Stimulated activated CD4-positive, alpha-beta T cell treated with anti-CD3 and anti-CD28 coated beads, Interleukin-1b, Interleukin-23, amount 100 ng/mL, for 1 hour (primary cell): ENCODE data around the gene PSENEN.
"Not testable (repeated sequence)": the region's sequence is repeated elsewhere in the genome, so short reads cannot be mapped to it uniquely, and the experiment has no call there.

Source experiments
- DNase-seq, 2 donors: peaks; one replicate each; pipeline ENCODE4 v3.0.0-alpha.2; 2020; ENCODE audit warnings: low read depth in 2 of 2

PSENEN gene

DNA sequence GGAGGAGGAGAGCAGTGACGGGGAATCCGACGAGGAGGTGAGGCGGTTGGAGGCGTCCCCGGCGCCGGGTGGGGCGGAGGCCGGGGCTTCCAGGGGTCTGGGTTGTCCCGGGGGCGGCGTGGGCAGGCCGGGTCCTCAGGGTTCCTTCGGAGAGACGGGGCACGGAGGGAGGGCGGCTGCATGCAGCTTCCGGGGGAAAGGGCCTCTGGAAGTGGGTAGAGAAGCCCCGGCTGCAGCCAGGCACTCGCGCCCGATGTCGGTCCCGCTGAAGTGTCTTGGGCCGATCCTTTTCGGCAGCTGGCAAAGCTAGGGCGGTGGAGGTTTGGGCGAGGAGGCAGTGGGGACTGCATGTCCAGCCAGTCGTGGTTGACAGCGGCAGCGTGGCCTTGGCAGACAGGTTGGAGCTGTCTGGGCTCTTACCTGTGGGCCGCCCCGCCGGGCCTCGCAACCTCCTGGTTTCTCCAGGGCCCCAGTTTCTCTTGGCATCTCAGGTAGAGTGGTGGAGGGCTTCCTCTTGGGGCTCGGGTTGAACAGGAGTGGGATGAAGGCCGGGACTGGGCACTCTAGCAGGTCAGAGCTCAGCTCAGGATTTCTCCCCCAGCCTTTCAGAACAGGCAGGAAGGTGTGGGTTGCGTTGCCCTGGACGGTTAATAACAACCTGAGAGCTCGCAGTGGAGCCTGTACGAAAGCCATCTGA lies 27.0 kb upstream of the PSENEN start:
- DNase-seq: no peak

DNA sequence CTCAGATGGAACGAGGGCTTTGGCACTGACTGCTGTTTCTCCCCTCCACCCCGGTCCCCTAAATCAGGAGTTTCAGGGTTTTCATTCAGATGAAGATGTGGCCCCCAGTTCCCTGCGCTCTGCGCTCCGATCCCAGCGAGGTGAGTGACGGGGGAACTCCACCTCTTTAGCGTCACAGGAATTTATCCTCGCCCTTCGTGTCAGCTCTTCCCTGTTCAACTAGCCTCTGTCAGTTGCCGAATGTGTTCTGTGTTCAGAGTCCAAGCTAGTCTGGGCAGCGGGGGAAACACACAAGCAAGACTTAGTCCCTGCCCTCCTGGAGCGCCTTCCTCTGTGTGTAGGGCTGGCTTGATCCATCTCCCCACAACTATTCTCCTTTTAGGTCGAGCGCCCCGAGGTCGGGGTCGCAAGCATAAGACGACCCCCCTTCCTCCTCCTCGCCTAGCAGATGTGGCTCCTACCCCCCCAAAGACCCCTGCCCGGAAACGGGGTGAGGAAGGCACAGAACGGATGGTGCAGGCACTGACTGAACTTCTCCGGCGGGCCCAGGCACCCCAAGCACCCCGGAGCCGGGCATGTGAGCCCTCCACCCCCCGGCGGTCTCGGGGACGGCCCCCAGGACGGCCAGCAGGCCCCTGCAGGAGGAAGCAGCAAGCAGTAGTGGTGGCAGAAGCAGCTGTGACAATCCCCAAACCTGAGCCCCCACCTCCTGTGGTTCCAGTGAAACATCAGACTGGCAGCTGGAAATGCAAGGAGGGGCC lies 25.9 kb upstream of the PSENEN start:
- no peak for DNase-seq

DNA sequence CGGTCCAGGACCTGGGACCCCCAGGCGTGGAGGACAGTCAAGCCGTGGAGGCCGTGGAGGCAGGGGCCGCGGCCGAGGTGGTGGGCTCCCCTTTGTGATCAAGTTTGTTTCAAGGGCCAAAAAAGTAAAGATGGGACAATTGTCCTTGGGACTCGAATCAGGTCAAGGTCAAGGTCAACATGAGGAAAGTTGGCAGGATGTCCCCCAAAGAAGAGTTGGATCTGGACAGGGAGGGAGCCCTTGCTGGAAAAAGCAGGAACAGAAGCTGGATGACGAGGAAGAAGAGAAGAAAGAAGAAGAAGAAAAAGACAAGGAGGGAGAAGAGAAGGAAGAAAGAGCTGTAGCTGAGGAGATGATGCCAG lies 25.3 kb upstream of the PSENEN start:
- DNase-seq: no peak

DNA sequence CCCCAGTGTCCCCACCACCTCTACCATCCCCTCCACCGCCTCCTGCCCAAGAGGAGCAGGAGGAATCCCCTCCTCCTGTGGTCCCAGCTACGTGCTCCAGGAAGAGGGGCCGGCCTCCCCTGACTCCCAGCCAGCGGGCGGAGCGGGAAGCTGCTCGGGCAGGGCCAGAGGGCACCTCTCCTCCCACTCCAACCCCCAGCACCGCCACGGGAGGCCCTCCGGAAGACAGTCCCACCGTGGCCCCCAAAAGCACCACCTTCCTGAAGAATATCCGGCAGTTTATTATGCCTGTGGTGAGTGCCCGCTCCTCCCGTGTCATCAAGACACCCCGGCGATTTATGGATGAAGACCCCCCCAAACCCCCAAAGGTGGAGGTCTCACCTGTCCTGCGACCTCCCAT lies 24.8 kb upstream of the PSENEN start:
- no peak for DNase-seq

DNA sequence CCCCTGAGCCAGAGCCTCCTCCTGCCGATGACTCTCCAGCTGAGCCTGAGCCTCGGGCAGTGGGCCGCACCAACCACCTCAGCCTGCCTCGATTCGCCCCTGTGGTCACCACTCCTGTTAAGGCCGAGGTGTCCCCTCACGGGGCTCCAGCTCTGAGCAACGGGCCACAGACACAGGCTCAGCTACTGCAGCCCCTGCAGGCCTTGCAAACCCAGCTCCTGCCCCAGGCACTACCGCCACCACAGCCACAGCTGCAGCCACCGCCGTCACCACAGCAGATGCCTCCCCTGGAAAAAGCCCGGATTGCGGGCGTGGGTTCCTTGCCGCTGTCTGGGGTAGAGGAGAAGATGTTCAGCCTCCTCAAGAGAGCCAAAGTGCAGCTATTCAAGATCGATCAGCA lies 24.1 kb upstream of the PSENEN start:
- DNase-seq: no peak

DNA sequence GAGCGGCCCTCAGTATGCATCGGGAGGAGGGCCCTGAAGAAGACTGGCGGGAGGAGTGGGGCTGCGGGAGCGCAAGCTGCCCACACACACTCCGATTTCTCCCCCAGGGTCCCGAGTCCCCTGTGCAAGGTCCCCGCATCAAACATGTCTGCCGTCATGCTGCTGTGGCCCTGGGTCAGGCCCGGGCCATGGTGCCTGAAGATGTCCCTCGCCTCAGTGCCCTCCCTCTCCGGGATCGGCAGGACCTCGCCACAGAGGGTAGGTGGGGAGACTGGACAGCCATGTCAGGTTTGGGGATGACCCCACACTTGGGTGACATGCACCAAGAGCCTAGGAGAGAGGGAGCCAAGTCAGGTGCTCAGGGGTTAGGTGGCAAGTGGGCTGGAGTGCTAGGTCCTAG lies 23.0 kb upstream of the PSENEN start:
- no peak for DNase-seq

DNA sequence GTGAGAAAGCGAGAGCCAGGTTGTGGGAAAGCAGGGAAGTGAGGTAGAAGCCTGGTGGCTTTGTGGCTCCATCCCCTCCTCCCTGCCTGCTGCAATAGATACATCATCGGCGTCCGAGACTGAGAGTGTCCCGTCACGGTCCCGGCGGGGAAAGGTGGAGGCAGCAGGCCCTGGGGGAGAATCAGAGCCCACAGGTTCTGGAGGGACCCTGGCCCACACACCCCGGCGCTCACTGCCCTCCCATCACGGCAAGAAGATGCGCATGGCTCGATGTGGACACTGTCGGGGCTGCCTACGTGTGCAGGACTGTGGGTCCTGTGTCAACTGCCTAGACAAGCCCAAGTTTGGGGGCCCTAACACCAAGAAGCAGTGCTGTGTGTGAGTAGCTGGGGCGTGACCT lies 22.6 kb upstream of the PSENEN start:
- no peak for DNase-seq

DNA sequence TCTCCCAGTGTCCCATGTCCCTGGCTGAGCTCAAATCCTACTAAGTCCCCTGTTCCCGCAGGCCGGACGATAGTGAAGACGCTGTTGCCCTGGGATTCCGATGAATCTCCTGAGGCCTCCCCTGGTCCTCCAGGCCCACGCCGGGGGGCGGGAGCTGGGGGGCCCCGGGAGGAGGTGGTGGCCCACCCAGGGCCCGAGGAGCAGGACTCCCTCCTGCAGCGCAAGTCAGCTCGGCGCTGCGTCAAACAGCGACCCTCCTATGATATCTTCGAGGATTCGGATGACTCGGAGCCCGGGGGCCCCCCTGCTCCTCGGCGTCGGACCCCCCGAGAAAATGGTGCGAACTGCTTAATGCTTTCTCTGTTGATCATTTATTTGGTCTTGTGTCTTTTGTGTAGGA lies 21.8 kb upstream of the PSENEN start:
- no peak for DNase-seq

DNA sequence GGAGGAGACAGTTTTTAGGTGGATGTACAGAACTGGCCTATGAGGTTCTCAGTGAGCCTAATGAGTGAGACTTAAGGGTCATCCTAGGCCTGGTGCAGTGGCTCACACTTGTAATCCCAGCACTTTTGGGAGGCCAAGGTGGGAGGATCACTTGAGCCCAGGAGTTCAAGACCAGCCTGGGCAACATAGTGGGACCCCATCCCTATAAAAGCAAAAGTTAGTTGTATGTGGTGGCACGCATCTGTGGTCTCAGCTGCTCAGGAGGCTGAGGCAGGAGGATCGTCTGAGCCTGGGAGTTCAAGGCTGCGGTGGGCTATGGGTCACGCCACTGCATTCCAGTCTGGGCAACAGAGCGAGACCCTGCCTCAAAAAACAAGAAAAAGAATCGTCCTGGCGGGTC lies 21.3 kb upstream of the PSENEN start:
- not testable (repeated sequence) for DNase-seq

DNA sequence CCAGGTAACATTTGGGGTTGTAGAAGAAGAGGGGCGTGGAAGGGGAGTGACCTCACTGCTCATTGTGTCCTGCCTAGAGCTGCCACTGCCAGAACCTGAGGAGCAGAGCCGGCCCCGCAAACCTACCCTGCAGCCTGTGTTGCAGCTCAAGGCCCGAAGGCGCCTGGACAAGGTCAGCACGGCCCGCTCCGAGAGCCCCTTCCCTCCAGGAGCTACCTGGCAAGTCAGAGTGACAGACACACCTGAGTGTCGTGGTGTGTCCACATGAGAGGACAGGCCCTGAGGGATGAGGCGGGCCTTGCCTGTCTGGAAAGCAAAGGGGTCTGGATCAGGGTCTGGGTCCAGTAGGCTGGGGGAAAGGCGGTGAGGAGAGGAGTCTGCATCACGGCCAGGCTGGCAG lies 20.9 kb upstream of the PSENEN start:
- no peak for DNase-seq

DNA sequence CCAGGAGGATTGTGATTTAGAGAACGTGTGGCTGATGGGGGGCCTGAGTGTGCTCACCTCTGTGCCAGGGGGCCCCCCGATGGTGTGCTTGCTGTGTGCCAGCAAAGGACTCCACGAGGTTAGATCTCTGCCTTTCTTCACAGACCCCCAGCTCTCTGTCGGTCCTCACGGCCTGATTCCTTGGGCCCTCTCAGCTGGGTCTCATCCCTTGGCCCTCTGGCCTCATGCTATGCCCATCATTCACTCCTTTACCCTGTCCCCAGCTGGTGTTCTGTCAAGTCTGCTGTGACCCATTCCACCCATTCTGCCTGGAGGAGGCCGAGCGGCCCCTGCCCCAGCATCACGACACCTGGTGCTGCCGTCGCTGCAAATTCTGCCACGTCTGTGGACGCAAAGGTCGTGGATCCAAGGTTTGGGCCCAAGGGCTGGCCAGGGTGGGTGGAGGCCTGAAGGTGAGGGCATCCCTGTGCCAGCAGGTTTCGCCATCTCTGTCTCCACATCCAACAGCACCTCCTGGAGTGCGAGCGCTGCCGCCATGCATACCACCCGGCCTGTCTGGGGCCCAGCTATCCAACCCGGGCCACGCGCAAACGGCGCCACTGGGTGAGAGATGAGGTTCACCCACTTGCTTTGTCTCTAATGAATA lies 20.1 kb upstream of the PSENEN start:
- no peak for DNase-seq

DNA sequence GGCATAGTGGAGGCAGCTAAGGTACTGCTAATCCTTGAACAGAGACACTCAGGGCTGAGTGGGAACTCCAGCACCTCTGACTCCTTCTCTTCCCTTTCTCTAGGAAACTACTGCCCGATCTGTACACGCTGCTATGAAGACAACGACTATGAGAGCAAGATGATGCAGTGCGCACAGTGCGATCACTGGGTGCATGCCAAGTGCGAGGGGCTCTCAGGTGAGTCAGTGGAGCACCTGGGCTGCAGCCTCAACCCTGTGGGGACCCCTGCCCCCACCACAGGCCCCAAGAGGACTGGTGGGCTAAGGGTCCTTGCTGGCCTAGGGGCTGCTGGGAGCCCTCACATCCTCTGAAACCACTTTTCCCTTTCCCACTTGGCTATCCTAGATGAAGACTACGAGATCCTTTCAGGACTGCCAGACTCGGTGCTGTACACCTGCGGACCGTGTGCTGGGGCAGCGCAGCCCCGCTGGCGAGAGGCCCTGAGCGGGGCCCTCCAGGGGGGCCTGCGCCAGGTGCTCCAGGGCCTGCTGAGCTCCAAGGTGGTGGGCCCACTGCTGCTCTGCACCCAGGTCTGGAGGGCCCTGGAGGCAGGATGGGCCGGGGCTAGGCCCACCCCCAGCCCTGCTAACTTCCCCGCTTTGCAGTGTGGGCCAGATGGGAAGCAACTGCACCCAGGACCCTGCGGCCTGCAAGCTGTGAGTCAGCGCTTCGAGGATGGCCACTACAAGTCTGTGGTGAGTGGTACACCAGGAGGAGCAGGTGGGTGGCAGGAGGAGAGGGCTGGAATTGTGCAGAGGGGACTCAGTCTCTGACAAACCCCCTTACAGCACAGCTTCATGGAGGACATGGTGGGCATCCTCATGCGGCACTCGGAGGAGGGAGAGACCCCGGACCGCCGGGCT lies 18.1 kb upstream of the PSENEN start:
- no peak for DNase-seq

DNA sequence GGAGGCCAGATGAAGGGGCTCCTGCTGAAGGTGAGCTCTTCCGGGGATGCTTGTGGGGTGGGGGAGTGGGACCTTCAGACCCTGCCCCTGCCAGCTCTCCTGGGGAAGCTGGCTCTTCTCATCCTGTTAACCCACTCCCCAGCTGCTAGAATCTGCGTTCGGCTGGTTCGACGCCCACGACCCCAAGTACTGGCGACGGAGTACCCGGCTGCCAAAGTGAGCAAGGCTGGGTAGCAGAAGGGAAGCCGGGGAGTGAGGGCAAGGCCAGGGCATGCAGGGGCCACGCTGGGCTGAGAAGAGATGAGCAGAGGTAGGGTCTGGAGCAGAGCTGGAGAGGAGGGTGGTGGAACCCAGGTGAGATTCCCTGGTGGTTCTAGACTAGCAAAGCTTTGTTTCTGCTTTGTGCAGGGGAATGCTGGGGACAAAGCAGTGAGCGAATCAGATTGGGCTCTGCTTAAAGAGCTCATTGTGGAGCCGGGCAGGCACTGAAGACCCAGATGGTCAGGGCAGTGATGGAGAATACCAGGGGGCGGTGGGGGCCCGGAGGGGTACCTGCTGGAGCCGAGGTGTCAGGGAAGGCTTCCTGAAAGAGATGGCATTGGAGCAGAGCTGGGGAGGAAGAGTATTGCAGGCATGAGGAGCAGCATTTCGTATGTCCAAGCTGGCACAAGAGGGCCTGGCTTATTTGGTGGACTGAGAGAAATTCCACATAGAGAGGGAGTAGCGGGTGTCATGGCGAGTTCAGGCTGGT lies 17.3 kb upstream of the PSENEN start:
- DNase-seq: no peak

DNA sequence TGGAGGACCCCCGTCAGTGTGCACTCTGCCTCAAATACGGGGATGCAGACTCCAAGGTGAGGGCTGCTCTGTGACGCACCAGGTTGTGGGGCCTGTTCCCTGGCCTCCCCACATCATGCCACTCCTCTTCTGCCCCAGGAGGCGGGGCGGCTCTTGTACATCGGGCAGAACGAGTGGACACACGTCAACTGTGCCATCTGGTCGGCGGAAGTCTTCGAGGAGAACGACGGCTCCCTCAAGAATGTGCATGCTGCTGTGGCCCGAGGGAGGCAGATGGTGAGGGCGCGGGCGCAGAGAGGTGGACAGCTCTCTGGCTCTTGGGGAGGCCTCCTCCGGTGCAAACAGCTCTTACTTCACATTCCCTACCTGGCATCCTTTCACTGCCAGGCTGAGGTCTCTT lies 16.4 kb upstream of the PSENEN start:
- DNase-seq: no peak

DNA sequence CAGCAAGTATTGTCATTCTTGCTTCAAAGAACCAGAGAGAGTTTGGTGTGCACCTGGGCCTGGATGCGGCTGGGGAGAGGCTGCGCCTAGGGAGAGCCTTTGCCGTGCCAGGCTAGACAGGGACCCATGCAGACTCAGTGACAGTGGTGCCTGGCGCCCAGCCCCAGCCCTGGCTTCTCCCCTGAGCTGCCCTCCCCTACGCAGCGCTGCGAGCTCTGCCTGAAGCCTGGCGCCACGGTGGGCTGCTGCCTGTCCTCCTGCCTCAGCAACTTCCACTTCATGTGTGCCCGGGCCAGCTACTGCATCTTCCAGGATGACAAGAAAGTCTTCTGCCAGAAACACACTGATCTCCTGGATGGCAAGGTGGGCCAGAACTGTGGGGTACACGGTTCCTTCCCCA lies 15.7 kb upstream of the PSENEN start:
- no peak for DNase-seq

DNA sequence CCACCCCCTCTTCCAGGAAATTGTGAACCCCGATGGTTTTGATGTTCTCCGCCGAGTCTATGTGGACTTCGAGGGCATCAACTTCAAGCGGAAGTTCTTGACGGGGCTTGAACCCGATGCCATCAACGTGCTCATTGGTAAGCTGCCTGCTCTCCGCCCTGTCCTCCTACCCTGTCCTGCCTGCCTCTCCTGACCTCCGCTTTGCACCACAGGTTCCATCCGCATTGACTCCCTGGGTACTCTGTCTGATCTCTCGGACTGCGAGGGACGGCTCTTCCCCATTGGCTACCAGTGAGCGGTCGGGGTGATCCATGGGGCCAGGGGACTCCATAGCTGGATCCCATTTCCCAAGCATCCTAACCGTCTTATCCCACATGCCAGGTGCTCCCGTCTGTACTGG lies 15.1 kb upstream of the PSENEN start:
- DNase-seq: no peak

DNA sequence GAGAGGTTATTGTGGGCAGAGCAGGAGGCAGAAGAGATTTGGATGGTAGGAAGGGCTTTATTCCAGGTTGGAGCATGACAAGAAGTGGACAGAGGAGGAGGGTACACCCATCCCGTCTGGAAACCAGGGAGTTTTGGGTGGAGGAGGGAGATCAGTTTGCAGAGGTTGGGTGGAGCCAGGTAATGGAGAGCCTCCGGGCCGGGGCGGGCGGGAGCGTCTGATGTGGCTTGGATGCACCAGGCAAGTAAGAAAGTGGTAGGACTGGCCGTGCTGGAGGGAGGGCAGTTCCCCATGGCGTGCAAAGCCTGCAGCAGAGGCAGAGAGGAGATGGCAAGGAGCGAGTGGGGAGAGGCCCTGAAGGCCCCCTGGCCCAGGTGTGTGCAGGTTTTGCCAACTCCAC lies 14.1 kb upstream of the PSENEN start:
- DNase-seq: no peak

DNA sequence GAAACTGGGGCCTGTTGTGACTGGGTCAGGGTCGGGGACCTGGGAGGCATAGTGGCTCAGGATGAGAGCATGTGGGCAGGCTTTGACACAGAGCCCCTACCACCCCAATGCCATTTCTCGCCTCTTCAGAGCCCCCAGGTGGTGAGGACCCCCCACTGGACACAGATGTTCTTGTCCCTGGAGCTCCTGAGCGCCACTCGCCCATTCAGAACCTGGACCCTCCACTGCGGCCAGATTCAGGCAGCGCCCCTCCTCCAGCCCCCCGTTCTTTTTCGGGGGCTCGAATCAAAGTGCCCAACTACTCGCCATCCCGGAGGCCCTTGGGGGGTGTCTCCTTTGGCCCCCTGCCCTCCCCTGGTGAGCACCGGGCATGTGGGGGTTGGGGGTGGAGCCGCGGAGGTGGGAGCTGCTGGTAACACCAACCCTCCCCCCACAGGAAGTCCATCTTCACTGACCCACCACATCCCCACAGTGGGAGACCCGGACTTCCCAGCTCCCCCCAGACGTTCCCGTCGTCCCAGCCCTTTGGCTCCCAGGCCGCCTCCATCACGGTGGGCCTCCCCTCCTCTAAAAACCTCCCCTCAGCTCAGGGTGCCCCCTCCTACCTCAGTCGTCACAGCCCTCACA lies 13.6 kb upstream of the PSENEN start:
- no peak for DNase-seq

DNA sequence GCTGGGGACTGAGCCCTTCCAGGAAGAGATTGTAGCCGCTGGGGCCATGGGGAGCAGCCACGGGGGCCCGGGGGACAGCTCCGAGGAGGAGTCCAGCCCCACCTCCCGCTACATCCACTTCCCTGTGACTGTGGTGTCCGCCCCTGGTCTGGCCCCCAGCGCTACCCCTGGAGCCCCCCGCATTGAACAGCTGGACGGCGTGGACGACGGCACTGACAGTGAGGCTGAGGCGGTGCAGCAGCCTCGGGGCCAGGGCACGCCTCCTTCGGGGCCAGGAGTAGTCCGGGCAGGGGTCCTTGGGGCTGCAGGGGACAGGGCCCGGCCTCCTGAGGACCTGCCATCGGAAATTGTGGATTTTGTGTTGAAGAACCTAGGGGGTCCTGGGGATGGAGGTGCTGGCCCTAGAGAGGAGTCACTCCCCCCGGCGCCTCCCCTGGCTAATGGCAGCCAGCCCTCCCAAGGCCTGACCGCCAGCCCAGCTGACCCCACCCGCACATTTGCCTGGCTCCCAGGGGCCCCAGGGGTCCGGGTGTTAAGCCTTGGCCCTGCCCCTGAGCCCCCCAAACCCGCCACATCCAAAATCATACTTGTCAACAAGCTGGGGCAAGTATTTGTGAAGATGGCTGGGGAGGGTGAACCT lies 12.8 kb upstream of the PSENEN start:
- DNase-seq: no peak
